Activated naive CD4-positive, alpha-beta T cell treated with anti-CD3 and anti-CD28 coated beads, Interleukin-2, amount 10 ng/mL, durations not matched to agents 5 hours and 36 hours (primary cell): Measurements from ENCODE around the gene CMYA5. TPM values are rescaled to one million over a fixed set of nuclear protein-coding genes. Genes with fewer than 3 reads are reported as not detected.

Experiments used
- total RNA-seq, 2 experiments: library from RNA; stranded (reverse); gene quantifications; one replicate each; pipeline ENCODE4 v1.2.3, GENCODE V29; 2021

The CMYA5 gene
- under 1 TPM; 0.08 to 0.19 TPM for total RNA-seq

DNA sequence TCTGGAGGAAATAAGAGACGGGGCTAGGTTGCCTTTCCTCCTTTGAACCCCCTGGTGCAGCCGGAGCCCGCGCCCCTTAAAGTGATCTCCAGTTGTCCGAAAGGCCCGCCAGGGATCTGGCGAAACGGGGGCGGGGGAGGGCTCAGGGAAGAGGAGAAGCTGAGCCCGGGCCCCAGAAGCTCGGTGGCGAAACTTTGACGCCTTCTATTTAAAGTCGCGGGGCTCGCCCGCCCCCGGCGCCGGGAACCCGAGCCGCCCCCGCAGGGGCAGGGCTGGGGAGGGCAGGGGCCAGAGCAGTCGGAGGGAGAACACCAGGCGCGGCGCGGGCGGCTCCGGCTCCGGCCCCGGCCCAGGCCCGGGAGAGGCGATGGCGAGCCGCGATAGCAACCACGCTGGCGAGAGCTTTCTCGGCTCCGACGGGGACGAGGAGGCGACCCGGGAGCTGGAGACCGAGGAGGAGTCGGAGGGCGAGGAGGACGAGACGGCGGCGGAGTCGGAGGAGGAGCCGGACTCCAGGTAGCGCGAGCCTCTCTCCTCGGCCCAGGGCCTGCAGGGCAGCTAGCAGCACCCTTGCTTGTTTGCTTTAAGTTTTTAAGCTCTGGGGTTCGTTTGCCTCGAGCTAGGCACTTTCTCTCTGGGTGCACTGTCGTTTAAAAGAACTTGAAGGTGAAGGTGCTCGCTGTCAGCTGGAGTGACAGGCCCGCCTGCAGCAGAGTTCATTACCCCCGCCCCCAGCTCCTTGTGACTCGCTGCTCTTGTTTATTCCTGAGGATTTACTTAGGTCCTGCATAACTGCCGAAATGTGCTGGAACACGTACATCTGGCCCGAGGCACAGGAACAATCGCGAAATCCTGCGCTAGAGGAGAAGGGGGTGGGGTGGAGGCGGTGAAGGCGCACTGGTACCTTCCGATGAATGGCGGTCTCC lies at the start of gene CMYA5:
TSS of gene CMYA5 (plus strand) at position 296 of the 926 bp plus-strand sequence. CDS start at position 368, 72 bp downstream.

Other genes starting within 250 kb of the CMYA5 start
- gene HOMER1, start 175.7 kb upstream of the CMYA5 start, total RNA-seq = 1 to 10 TPM; 1.5 to 1.9 TPM
- gene TENT2, start 77.4 kb upstream of the CMYA5 start, total RNA-seq = 10 to 100 TPM; 76.7 to 82.6 TPM